Hepatocyte (in vitro differentiated cells): Measurements from ENCODE around the gene MSRB1. TPM values are rescaled to one million over a fixed set of nuclear protein-coding genes. Genes with fewer than 3 reads are reported as not detected.

Experiments used
- DNase-seq: peaks from one replicate; pipeline ENCODE4 v3.0.0-alpha.2; 2016; ENCODE audit warnings: low spot score
- H2AFZ ChIP-seq: fragments of 200-600 bp; sonication (generic); 2 replicates; pipeline ENCODE4 v1.6.0; 2016; ENCODE audit warnings: antibody characterized with exemption, mild to moderate bottlenecking
- H3K27ac ChIP-seq: fragments of 200-600 bp; sonication (generic); 2 replicates; pipeline ENCODE4 v1.5.1; 2016; ENCODE audit warnings: mild to moderate bottlenecking
- H3K27me3 ChIP-seq: fragments of 200-600 bp; sonication (generic); 2 replicates; pipeline ENCODE4 v1.6.1; 2016
- H3K36me3 ChIP-seq: fragments of 200-600 bp; sonication (generic); replicated peaks from 2 replicates; pipeline ENCODE4 v1.5.1; 2016; ENCODE audit warnings: low read depth; ENCODE audit not compliant: insufficient read depth
- H3K4me1 ChIP-seq: fragments of 200-600 bp; sonication (generic); 2 replicates; pipeline ENCODE4 v1.5.1; 2016; ENCODE audit warnings: mild to moderate bottlenecking, moderate library complexity; ENCODE audit not compliant: insufficient read depth
- H3K4me2 ChIP-seq: fragments of 200-600 bp; sonication (generic); 2 replicates; pipeline ENCODE4 v1.6.0; 2016
- H3K4me3 ChIP-seq: fragments of 200-600 bp; sonication (generic); 2 replicates; pipeline ENCODE4 v1.5.1; 2016; ENCODE audit warnings: mild to moderate bottlenecking
- H3K79me2 ChIP-seq: fragments of 200-600 bp; sonication (generic); 2 replicates; pipeline ENCODE4 v1.6.0; 2017; ENCODE audit warnings: mild to moderate bottlenecking
- H3K9me2 ChIP-seq: fragments of 200-600 bp; sonication (generic); replicated peaks from 2 replicates; pipeline ENCODE4 v1.6.0; 2017; ENCODE audit warnings: mild to moderate bottlenecking; ENCODE audit not compliant: insufficient read depth
- H3K9me3 ChIP-seq: fragments of 200-600 bp; sonication (generic); 2 replicates; pipeline ENCODE4 v1.5.1; 2016; ENCODE audit warnings: low read depth, mild to moderate bottlenecking
- H4K20me1 ChIP-seq: fragments of 200-600 bp; sonication (generic); 2 replicates; pipeline ENCODE4 v1.6.0; 2016; ENCODE audit warnings: mild to moderate bottlenecking; ENCODE audit not compliant: insufficient read depth, poor library complexity, severe bottlenecking
- EZH2 ChIP-seq: fragments of 200-600 bp; sonication (generic); IDR thresholded peaks from 2 replicates; pipeline ENCODE4 v1.6.1; 2016; ENCODE audit warnings: antibody characterized with exemption, mild to moderate bottlenecking, borderline replicate concordance
- EZH2phosphoT487 ChIP-seq: fragments of 200-600 bp; sonication (generic); IDR thresholded peaks from one replicate; pipeline ENCODE4 v1.6.1; 2018; ENCODE audit warnings: antibody characterized with exemption, mild to moderate bottlenecking, low read depth, moderate library complexity; ENCODE audit not compliant: unreplicated experiment, severe bottlenecking
- WGBS: methylation state at CpG from one replicate; pipeline ENCODE4 v1.1.6; 2016; ENCODE audit warnings: low lambda C conversion rate; ENCODE audit errors: missing lambda C conversion rate; 5-methylcytosine and 5-hydroxymethylcytosine counted together
- polyA plus RNA-seq: library from polyadenylated mRNA; unstranded; fragments of >200 nt; fragmentation: Nextera tagmentation; extraction: Ambion mirVana; gene quantifications from 2 replicates; pipeline ENCODE4 v1.2.1, GENCODE V29; 2016
- small RNA-seq: library from RNA; depleted of rRNA; stranded (forward); fragments of <200 nt; gene quantifications from one replicate; pipeline ENCODE3, GENCODE V24; 2014
- total RNA-seq: library from RNA; depleted of rRNA; stranded (reverse); fragments of >200 nt; gene quantifications from 2 replicates; pipeline ENCODE4 v1.2.3, GENCODE V29; 2014
- TF ChIP-seq, protein P1 (sequence below): fragments of 200-600 bp; sonication (generic); IDR thresholded peaks from 2 replicates; pipeline ENCODE4 v1.5.1; 2016; ENCODE audit warnings: antibody characterized with exemption, mild to moderate bottlenecking; ENCODE audit not compliant: poor library complexity

MSRB1 gene
- total and polyA plus RNA-seq, 2 experiments from 2014 or later, result 31.3 to 62.4 TPM

DNA sequence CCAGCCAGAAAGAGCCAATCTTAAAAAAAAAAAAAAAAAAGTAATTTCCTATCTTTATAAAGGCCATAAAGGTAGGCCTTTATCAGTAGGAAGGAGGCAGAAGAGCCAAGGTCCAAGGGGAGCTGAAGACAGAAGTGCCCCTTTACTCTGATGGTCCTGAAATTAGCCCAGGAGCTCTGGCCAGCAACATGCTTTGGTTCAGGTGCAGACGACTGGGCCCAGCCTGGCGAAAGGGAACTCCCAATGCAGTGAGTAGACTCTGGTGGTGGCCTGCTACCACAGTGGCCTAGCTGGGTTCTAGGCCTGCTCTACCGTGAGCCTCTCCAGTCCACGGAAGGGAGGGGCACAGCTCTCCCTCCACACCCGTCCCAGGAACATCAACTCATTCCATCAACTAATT lies 47.9 kb downstream of the MSRB1 start:
- no peak for DNase-seq
- Histone ChIP-seq H3K27me3 (peaks cover 16% of the 10 kb centered on the region), H3K9me3 (no peaks in the 10 kb centered on the region), H3K4me3 (no peak overlapping the region), H2AFZ (no peak overlapping the region), H3K27ac (no peak overlapping the region), H3K36me3 (no peaks in the 10 kb centered on the region), H3K4me1 (no peaks in the 10 kb centered on the region), H3K4me2 (no peak overlapping the region), H3K9me2 (no peaks in the 10 kb centered on the region), H4K20me1 (no peaks in the 10 kb centered on the region), H3K79me2 (no peaks in the 10 kb centered on the region)
- TF ChIP-seq EZH2, result no peak
- TF ChIP-seq EZH2phosphoT487, result no peak
- TF ChIP-seq, protein P1, sequence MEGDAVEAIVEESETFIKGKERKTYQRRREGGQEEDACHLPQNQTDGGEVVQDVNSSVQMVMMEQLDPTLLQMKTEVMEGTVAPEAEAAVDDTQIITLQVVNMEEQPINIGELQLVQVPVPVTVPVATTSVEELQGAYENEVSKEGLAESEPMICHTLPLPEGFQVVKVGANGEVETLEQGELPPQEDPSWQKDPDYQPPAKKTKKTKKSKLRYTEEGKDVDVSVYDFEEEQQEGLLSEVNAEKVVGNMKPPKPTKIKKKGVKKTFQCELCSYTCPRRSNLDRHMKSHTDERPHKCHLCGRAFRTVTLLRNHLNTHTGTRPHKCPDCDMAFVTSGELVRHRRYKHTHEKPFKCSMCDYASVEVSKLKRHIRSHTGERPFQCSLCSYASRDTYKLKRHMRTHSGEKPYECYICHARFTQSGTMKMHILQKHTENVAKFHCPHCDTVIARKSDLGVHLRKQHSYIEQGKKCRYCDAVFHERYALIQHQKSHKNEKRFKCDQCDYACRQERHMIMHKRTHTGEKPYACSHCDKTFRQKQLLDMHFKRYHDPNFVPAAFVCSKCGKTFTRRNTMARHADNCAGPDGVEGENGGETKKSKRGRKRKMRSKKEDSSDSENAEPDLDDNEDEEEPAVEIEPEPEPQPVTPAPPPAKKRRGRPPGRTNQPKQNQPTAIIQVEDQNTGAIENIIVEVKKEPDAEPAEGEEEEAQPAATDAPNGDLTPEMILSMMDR, result no peak
- 79% methylated on average over 5 of the region's 5 CpGs for WGBS

GRCh38 chr16:1890708-1891050 lies 52.3 kb downstream of the MSRB1 start:
- no peaks in the 10 kb centered on the region for H4K20me1 ChIP-seq
- no peaks in the 10 kb centered on the region for H3K36me3 ChIP-seq
- TF ChIP-seq, protein P1, result no peak
- TF ChIP-seq EZH2 (no peak), EZH2phosphoT487 (no peak)
- H3K27ac ChIP-seq, result no peak overlapping the region
- H3K79me2 ChIP-seq, result no peaks in the 10 kb centered on the region
- no peaks in the 10 kb centered on the region for H3K9me2 ChIP-seq
- no peak overlapping the region for H3K4me3 ChIP-seq
- WGBS, result 32% methylated on average over 4 of the region's 4 CpGs
- no peak overlapping the region for H3K4me2 ChIP-seq
- H2AFZ ChIP-seq, result no peak overlapping the region
- no peak for DNase-seq
- no peaks in the 10 kb centered on the region for H3K9me3 ChIP-seq
- H3K27me3 ChIP-seq, result peaks cover 17% of the 10 kb centered on the region
- no peaks in the 10 kb centered on the region for H3K4me1 ChIP-seq

- H3K9me3 ChIP-seq, result no peaks in the 10 kb centered on the region
- no peak for TF ChIP-seq EZH2
- TF ChIP-seq EZH2phosphoT487, result no peak
- TF ChIP-seq, protein P1, result no peak
- no peaks in the 10 kb centered on the region for H3K36me3 ChIP-seq
- no peaks in the 10 kb centered on the region for H3K4me1 ChIP-seq
- no peaks in the 10 kb centered on the region for H3K79me2 ChIP-seq
- DNase-seq, result no peak
- peaks cover 17% of the 10 kb centered on the region for H3K27me3 ChIP-seq
- no peak overlapping the region for H3K4me2 ChIP-seq
- no peaks in the 10 kb centered on the region for H3K9me2 ChIP-seq
- H4K20me1 ChIP-seq, result no peaks in the 10 kb centered on the region
- no peak overlapping the region for H3K4me3 ChIP-seq
- H2AFZ ChIP-seq, result no peak overlapping the region
- H3K27ac ChIP-seq, result no peak overlapping the region
- 79% methylated on average over 16 of the region's 16 CpGs for WGBS
These were observed 52.8 kb downstream of the MSRB1 start for GRCh38 chr16:1890024-1890707.

Small RNA genes lying within 50 kb of the gene (small RNA-seq; reads per million reads assigned to genes)
- gene AC005363.2 (not detected), gene SNORA10 (not detected), gene SNORA64 (not detected)

Other genes with a start within 250 kb of the MSRB1 start
- 25.4 and 42.3 TPM in 2 replicates for gene MAPK8IP3, start 237.0 kb downstream of the MSRB1 start, total RNA-seq
- gene MAPK8IP3, start 237.0 kb downstream of the MSRB1 start, polyA plus RNA-seq, result 44.9 and 71.9 TPM in 2 replicates
- 34.8 and 51.7 TPM in 2 replicates for gene NME3, start 171.7 kb downstream of the MSRB1 start, total RNA-seq
- 86.6 and 104 TPM in 2 replicates for gene NME3, start 171.7 kb downstream of the MSRB1 start, polyA plus RNA-seq
- gene EME2, start 170.4 kb downstream of the MSRB1 start, total RNA-seq, result 12.0 and 17.7 TPM in 2 replicates
- 20.8 and 28.2 TPM in 2 replicates for gene EME2, start 170.4 kb downstream of the MSRB1 start, polyA plus RNA-seq
- 115 and 116 TPM in 2 replicates for gene MRPS34, start 170.1 kb downstream of the MSRB1 start, total RNA-seq
- 155 TPM in 2 replicates for gene MRPS34, start 170.1 kb downstream of the MSRB1 start, polyA plus RNA-seq
- gene SPSB3, start 160.6 kb downstream of the MSRB1 start, total RNA-seq, result 34.4 and 38.8 TPM in 2 replicates
- gene SPSB3, start 160.6 kb downstream of the MSRB1 start, polyA plus RNA-seq, result 64.6 and 76.4 TPM in 2 replicates
- 72.7 and 85.4 TPM in 2 replicates for gene NUBP2, start 160.2 kb downstream of the MSRB1 start, total RNA-seq
- gene NUBP2, start 160.2 kb downstream of the MSRB1 start, polyA plus RNA-seq, result 92.9 and 101 TPM in 2 replicates
- 10.6 and 11.2 TPM in 2 replicates for gene IGFALS, start 149.5 kb downstream of the MSRB1 start, total RNA-seq
- 10.7 and 12.6 TPM in 2 replicates for gene IGFALS, start 149.5 kb downstream of the MSRB1 start, polyA plus RNA-seq
- gene HAGH, start 116.4 kb downstream of the MSRB1 start, total RNA-seq, result 55.6 and 69.3 TPM in 2 replicates
- 91.7 and 113 TPM in 2 replicates for gene HAGH, start 116.4 kb downstream of the MSRB1 start, polyA plus RNA-seq
- 80.6 and 101 TPM in 2 replicates for gene FAHD1, start 116.0 kb downstream of the MSRB1 start, total RNA-seq
- gene FAHD1, start 116.0 kb downstream of the MSRB1 start, polyA plus RNA-seq, result 59.4 and 76.6 TPM in 2 replicates
- gene MEIOB, start 71.0 kb downstream of the MSRB1 start, total RNA-seq, result 0.60 TPM in 1 of 2 replicates, not detected in the other
- 0.28 TPM in 1 of 2 replicates, not detected in the other for gene MEIOB, start 71.0 kb downstream of the MSRB1 start, polyA plus RNA-seq
- not detected in 2 replicates for gene HS3ST6, start 24.8 kb downstream of the MSRB1 start, total RNA-seq
- gene HS3ST6, start 24.8 kb downstream of the MSRB1 start, polyA plus RNA-seq, result 0.41 and 0.63 TPM in 2 replicates
- gene RPL3L, start 11.5 kb upstream of the MSRB1 start, total RNA-seq, result not detected in 2 replicates
- 0.08 TPM in 1 of 2 replicates, not detected in the other for gene RPL3L, start 11.5 kb upstream of the MSRB1 start, polyA plus RNA-seq
- gene NDUFB10, start 16.3 kb upstream of the MSRB1 start, total RNA-seq, result 162 and 234 TPM in 2 replicates
- gene NDUFB10, start 16.3 kb upstream of the MSRB1 start, polyA plus RNA-seq, result 244 and 251 TPM in 2 replicates
- gene RPS2, start 21.6 kb upstream of the MSRB1 start, total RNA-seq, result 1,991 and 2,285 TPM in 2 replicates
- gene RPS2, start 21.6 kb upstream of the MSRB1 start, polyA plus RNA-seq, result 1,449 and 1,663 TPM in 2 replicates
- gene RNF151, start 23.7 kb upstream of the MSRB1 start, total RNA-seq, result not detected in 2 replicates
- gene RNF151, start 23.7 kb upstream of the MSRB1 start, polyA plus RNA-seq, result not detected in 2 replicates
- gene TBL3, start 28.9 kb upstream of the MSRB1 start, total RNA-seq, result 19.9 and 24.2 TPM in 2 replicates
- 48.5 and 56.3 TPM in 2 replicates for gene TBL3, start 28.9 kb upstream of the MSRB1 start, polyA plus RNA-seq
- gene NOXO1, start 38.3 kb upstream of the MSRB1 start, total RNA-seq, result 2.3 and 5.1 TPM in 2 replicates
- gene NOXO1, start 38.3 kb upstream of the MSRB1 start, polyA plus RNA-seq, result 5.4 and 6.0 TPM in 2 replicates
- gene GFER, start 41.0 kb upstream of the MSRB1 start, total RNA-seq, result 34.0 and 34.9 TPM in 2 replicates
- gene GFER, start 41.0 kb upstream of the MSRB1 start, polyA plus RNA-seq, result 44.0 and 56.8 TPM in 2 replicates
- 1.4 and 2.2 TPM in 2 replicates for gene SYNGR3, start 46.8 kb upstream of the MSRB1 start, total RNA-seq
- 1.5 and 2.5 TPM in 2 replicates for gene SYNGR3, start 46.8 kb upstream of the MSRB1 start, polyA plus RNA-seq
- gene ZNF598, start 66.6 kb upstream of the MSRB1 start, total RNA-seq, result 22.8 and 42.6 TPM in 2 replicates
- gene ZNF598, start 66.6 kb upstream of the MSRB1 start, polyA plus RNA-seq, result 29.5 and 36.8 TPM in 2 replicates
- gene NPW, start 76.6 kb upstream of the MSRB1 start, total RNA-seq, result 2.7 and 4.1 TPM in 2 replicates
- 45.2 and 57.6 TPM in 2 replicates for gene NPW, start 76.6 kb upstream of the MSRB1 start, polyA plus RNA-seq
- gene NHERF2, start 83.7 kb upstream of the MSRB1 start, total RNA-seq, result 25.9 and 29.6 TPM in 2 replicates
- gene NHERF2, start 83.7 kb upstream of the MSRB1 start, polyA plus RNA-seq, result 37.7 and 43.8 TPM in 2 replicates
- 19.6 and 20.2 TPM in 2 replicates for gene NTHL1, start 104.6 kb upstream of the MSRB1 start, total RNA-seq
- gene NTHL1, start 104.6 kb upstream of the MSRB1 start, polyA plus RNA-seq, result 23.4 and 28.5 TPM in 2 replicates
- 39.5 and 41.8 TPM in 2 replicates for gene TSC2, start 104.8 kb upstream of the MSRB1 start, total RNA-seq
- gene TSC2, start 104.8 kb upstream of the MSRB1 start, polyA plus RNA-seq, result 78.7 and 113 TPM in 2 replicates
- 40.2 and 60.6 TPM in 2 replicates for gene PKD1, start 192.7 kb upstream of the MSRB1 start, total RNA-seq
- gene PKD1, start 192.7 kb upstream of the MSRB1 start, polyA plus RNA-seq, result 35.9 and 49.3 TPM in 2 replicates
- gene RAB26, start 205.4 kb upstream of the MSRB1 start, total RNA-seq, result 4.1 and 8.3 TPM in 2 replicates
- gene RAB26, start 205.4 kb upstream of the MSRB1 start, polyA plus RNA-seq, result 11.3 and 15.0 TPM in 2 replicates
- gene TRAF7, start 212.6 kb upstream of the MSRB1 start, total RNA-seq, result 55.1 and 73.4 TPM in 2 replicates
- gene TRAF7, start 212.6 kb upstream of the MSRB1 start, polyA plus RNA-seq, result 30.0 and 37.4 TPM in 2 replicates